ENCODE results near the gene SMIM43. TPM values are rescaled to one million over a fixed set of nuclear protein-coding genes. Genes with fewer than 3 reads are reported as not detected.

Gene SMIM43
- total and polyA plus RNA-seq, 2 of the 8 experiments (the other 6 are each of a cell fraction or from before 2014, with no cell fraction given) = 0.50 to 0.94 TPM

- peak; percentile 96 for TF ChIP-seq YY1 (IDR thresholded peaks at IDR 0.05; ENCODE audit: low read depth, low read length)
- no peak for TF ChIP-seq ZNF274 (IDR thresholded peaks at IDR 0.05; ENCODE audit: borderline replicate concordance, extremely low read depth, low read length)
- TF ChIP-seq CREB1 (IDR thresholded peaks at IDR 0.05) = peak; percentile 98
- TF ChIP-seq, protein P1, sequence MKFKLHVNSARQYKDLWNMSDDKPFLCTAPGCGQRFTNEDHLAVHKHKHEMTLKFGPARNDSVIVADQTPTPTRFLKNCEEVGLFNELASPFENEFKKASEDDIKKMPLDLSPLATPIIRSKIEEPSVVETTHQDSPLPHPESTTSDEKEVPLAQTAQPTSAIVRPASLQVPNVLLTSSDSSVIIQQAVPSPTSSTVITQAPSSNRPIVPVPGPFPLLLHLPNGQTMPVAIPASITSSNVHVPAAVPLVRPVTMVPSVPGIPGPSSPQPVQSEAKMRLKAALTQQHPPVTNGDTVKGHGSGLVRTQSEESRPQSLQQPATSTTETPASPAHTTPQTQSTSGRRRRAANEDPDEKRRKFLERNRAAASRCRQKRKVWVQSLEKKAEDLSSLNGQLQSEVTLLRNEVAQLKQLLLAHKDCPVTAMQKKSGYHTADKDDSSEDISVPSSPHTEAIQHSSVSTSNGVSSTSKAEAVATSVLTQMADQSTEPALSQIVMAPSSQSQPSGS (IDR thresholded peaks at IDR 0.05; ENCODE audit: low read length) = peak; percentile 75; the same call in 1 of the 2 replicates
- TF ChIP-seq, protein P2, sequence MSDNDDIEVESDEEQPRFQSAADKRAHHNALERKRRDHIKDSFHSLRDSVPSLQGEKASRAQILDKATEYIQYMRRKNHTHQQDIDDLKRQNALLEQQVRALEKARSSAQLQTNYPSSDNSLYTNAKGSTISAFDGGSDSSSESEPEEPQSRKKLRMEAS (IDR thresholded peaks at IDR 0.05) = peak; percentile 87
- TF ChIP-seq TBP (IDR thresholded peaks at IDR 0.05; ENCODE audit: low read depth, low read length) = peak; percentile 95
- peak; percentile 95 for TF ChIP-seq TAF1 (IDR thresholded peaks at IDR 0.05; ENCODE audit: low read depth, low read length)
- no peak for TF ChIP-seq GABPA (IDR thresholded peaks at IDR 0.05; ENCODE audit: borderline replicate concordance, insufficient read depth, low read length)
- no peak for TF ChIP-seq EGR1 (IDR thresholded peaks at IDR 0.05; ENCODE audit: borderline replicate concordance, low read depth, low read length)
- peak in 1 of 2 experiments; percentile 82; a peak in 1 of 3 replicates for TF ChIP-seq EP300 (IDR thresholded peaks at IDR 0.05; ENCODE audit: borderline replicate concordance in 1 of 2, low read depth in 2 of 2, low read length in 2 of 2)
- TF ChIP-seq RFX5 (IDR thresholded peaks at IDR 0.05; ENCODE audit: borderline replicate concordance, low read depth, low read length) = no peak
- TF ChIP-seq KDM4A (IDR thresholded peaks at IDR 0.05; ENCODE audit: low read depth, low read length, severe bottlenecking) = peak; percentile 99
- TF ChIP-seq BACH1 (IDR thresholded peaks at IDR 0.05; ENCODE audit: low read length) = peak; percentile 58; the same call in 1 of the 2 replicates
- TF ChIP-seq SP2 (IDR thresholded peaks at IDR 0.05; ENCODE audit: low read length) = no peak
- peak; percentile 13; the same call in 1 of the 2 replicates for TF ChIP-seq JUN (IDR thresholded peaks at IDR 0.05; ENCODE audit: low read depth, low read length)
- no peak for TF ChIP-seq MAFK (IDR thresholded peaks at IDR 0.05; ENCODE audit: low read depth, low read length)
- no peak for TF ChIP-seq NANOG (IDR thresholded peaks at IDR 0.05; ENCODE audit: insufficient read depth, low read depth, low read length, poor library complexity, severe bottlenecking)
- TF ChIP-seq POLR2A (IDR thresholded peaks at IDR 0.05; ENCODE audit: control extremely low read depth in 1 of 2, low read depth in 2 of 2, low read length in 2 of 2) = peak; percentile 91 to 96
- TF ChIP-seq TAF7 (optimal IDR thresholded peaks at IDR 0.05; ENCODE audit: borderline replicate concordance, low read depth, low read length) = peak; percentile 80
- peak; percentile 95 for TF ChIP-seq POLR2AphosphoS5 (IDR thresholded peaks at IDR 0.05; ENCODE audit: low read depth, low read length)
- TF ChIP-seq SP1 (IDR thresholded peaks at IDR 0.05; ENCODE audit: low read depth, low read length) = no peak
- TF ChIP-seq SP4 (IDR thresholded peaks at IDR 0.05; ENCODE audit: low read length) = peak; percentile 81; the same call in 1 of the 2 replicates
Observed at GRCh38 chr4:121800961-121801714, 36.2 kb upstream of the SMIM43 start, which contains the start of gene EXOSC9 (continued).

Measured in H1 (cell line).